Stimulated activated CD8-positive, alpha-beta memory T cell treated with anti-CD3 and anti-CD28 coated beads, Interleukin-2, amount 100 ng/mL, for 48 hours (primary cell): ENCODE measurements around the gene NUMB.

Experiments
- DNase-seq, 2 donors: peaks; one replicate each; pipeline ENCODE4 v3.0.0-alpha.2; 2020; ENCODE audit warnings: low read depth in 2 of 2

NUMB gene

GRCh38 chr14:73232984-73233383, 225.4 kb downstream of the NUMB start:
- no peak for DNase-seq

- no peak for DNase-seq
These were observed 226.1 kb downstream of the NUMB start for GRCh38 chr14:73231981-73232851.

- no peak for DNase-seq
These were observed 228.3 kb downstream of the NUMB start for GRCh38 chr14:73230051-73230450.

- DNase-seq: no peak
These were observed 230.2 kb downstream of the NUMB start for GRCh38 chr14:73227812-73228781.

GRCh38 chr14:73225496-73225895, 232.8 kb downstream of the NUMB start:
- no peak for DNase-seq
